NCI-H2196 (cell line): ENCODE data around the gene RGS10.
A peak's percentile ranks its signal among the peaks of the same experiment; 100 is the strongest.
"Not testable (repeated sequence)": the region's sequence is repeated elsewhere in the genome, so short reads cannot be mapped to it uniquely, and the experiment has no call there.

Source experiments
- DNase-seq: peaks from one replicate; lab custom pipeline; 2025; ENCODE audit not compliant: unreplicated experiment; lab: John Stamatoyannopoulos, UW

RGS10 gene

GRCh38 chr10:119542357-119542987 lies at the start of gene RGS10:
Gene RGS10, minus strand, starts transcription at chr10:119542719. Its CDS starts 81 bp downstream, at chr10:119542638.
- DNase-seq = no peak

GRCh38 chr10:119588071-119588470 lies 45.6 kb upstream of the RGS10 start:
- no peak for DNase-seq

DNA sequence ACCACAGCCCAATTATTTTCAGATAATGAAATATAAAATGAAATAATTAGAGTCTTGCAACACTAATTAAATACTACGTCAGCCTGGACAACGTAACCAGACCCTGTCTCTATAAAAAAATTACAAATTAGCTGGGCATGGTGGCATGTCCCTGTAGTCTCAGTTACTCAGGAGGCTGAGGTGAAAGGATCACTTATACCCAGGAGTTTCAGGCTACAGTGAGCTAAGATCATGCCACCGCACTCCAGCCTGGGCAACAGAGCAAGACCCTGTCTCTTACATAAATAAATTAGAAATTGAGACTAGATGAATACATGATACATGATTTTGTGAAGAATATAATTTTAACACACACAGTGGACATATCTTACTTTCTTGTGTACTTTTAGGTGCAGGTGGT lies 35.8 kb upstream of the RGS10 start:
- no peak for DNase-seq

DNA sequence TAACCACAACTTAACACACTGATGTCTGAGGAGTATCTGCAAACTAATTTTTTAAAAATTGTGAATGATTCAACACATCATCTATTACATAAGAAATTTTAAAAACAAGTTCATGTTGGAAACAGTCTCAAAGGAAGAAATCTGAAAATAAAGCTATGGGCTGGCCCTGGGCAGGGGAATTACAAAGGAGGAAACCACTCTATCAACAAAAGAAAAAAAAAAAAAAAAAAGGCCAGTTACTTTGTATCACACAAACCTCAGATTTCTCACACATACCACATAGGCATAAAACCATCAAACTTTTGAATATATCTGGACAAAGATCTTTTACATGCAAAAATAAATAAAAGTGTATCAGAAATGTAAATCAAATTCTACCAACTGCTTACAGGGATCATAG lies 33.5 kb upstream of the RGS10 start:
- no peak for DNase-seq

DNA sequence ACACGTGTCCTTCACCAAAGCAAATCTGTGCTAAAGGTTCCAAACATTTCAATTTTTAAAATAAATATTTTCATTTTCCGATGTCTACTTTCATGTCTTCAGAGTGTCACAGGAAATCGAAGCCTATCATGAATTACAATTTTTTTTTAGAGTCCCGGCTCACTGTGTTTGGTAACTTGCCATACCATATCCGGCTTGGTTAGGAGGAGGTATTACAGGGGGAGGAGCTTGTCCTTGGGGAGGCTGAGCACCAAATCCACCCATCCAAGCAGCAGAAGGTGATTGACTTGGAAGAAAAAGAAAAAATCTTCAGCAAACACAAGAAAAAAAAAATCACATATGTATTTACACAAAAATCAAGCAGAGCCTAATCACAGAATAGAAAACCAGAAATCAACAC lies 33.0 kb upstream of the RGS10 start:
- no peak for DNase-seq

- no peak for DNase-seq
Observed at GRCh38 chr10:119567978-119568377, 25.5 kb upstream of the RGS10 start.

DNA sequence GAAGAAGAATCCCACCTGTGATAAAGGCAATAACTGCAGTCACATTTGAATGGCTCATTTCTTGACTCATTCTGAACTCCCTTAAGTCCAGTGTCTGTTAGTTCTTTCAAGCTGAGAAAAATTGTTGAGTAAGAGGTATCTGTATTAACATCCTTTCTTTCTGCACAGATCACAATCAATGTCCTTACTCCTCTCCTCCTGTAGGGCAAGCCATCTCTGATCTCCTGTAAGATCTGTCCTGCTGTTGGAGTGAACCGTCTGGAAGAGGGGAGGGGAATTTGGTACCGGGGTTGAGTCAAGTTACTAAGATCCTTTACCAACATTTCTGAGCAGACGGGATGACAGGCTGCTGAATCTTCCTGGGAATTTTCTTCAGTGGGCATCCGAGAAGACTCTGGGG lies 19.6 kb upstream of the RGS10 start:
- no peak for DNase-seq

DNA sequence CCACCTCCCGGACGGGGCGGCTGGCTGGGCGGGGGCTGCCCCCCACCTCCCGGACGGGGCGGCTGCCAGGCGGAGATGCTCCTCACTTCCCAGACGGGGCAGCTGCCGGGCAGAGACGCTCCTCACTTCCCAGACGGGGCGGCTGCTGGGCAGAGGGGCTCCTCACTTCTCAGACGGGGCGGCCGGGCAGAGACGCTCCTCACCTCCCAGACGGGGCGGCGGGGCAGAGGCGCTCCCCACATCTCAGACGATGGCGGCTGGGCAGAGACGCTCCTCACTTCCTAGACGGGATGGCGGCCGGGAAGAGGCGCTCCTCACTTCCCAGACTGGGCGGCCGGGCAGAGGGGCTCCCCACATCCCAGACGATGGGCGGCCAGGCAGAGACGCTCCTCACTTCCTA lies 17.0 kb upstream of the RGS10 start:
- not testable (repeated sequence) for DNase-seq

DNA sequence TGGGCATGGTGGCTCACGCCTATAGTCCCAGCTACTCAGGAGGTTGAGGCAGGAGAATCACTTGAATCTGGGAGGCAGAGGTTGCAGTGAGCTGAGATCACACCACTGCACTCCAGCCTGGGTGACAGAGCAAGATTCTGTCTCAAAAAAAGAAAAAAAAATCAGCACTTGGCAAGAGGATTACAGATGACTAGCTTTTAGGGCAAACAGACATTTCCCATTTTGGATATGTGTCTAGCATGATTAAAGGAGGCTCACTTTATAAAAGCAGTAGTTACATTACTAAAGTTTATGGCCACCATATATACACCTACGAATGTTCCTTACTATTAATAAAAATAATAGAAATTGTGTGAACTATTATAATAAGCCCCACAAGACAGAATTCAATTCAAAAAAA lies 13.6 kb upstream of the RGS10 start:
- not testable (repeated sequence) for DNase-seq

DNA sequence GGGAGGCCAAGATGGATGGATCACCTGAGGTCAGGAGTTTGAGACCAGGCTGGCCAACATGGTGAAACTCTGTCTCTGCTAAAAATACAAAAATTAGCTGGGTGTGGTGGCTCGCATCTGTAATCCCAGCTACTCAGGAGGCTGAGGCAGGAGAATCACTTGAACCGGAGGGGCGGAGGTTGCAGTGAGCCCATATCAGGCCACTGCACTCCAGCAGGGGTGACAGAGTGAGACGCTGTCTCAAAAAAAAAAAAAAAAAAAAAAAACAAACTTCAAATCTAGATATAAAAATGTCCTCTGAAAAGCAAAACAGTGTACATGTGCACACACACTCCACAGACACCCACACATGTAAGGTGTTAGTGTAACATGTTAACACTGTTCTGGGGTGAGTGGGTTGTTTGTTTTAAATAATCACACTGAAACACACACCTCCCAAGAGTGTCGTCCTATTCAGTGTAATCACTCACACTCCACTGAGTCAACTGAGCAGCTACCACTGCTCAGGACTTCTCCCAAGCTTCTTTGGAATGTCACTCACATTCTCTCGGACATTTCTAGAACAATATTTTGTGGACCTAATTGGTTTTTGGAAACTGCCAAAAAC lies 12.8 kb upstream of the RGS10 start:
- no peak for DNase-seq

DNA sequence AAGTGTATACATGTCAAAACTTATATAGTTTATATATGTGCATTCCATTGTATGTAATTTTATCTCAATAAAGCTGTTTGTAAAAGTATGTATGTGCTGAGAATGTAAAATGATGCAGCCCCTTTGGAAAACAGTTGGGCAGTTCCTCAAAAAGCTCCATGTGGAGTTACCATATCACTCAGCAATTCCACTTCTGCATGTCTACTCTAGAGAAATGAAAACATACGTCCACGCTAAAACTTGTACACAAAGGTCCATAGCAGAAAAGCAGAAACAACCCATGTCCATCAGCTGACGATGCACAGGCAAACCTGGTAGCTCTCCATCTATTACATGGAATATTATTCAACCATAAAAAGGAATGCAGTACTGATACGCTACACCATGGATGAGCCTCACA lies 8.3 kb upstream of the RGS10 start:
- no peak for DNase-seq

GRCh38 chr10:119549247-119549999 lies 6.9 kb upstream of the RGS10 start:
- no peak for DNase-seq

DNA sequence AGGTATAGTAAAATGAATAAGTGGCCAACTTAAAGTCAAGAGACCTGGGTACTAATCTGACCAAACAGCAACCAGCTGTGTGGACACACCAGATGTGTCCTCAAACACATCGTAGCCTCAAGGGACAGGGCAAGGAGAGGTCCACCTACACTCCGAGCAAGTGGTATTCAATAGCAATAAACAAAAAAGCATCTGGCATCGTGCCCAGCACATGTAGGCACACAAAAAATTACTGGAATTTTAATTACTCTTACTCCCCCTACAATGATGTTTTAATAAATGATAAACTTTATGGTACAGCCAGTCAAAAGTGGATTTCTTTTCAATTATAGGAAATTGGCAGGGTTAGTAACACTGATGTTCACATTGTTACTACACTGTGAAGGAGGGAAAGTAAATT lies 3.5 kb upstream of the RGS10 start:
- DNase-seq = no peak

- DNase-seq = no peak
Observed at GRCh38 chr10:119545310-119545709, 2.8 kb upstream of the RGS10 start.

DNA sequence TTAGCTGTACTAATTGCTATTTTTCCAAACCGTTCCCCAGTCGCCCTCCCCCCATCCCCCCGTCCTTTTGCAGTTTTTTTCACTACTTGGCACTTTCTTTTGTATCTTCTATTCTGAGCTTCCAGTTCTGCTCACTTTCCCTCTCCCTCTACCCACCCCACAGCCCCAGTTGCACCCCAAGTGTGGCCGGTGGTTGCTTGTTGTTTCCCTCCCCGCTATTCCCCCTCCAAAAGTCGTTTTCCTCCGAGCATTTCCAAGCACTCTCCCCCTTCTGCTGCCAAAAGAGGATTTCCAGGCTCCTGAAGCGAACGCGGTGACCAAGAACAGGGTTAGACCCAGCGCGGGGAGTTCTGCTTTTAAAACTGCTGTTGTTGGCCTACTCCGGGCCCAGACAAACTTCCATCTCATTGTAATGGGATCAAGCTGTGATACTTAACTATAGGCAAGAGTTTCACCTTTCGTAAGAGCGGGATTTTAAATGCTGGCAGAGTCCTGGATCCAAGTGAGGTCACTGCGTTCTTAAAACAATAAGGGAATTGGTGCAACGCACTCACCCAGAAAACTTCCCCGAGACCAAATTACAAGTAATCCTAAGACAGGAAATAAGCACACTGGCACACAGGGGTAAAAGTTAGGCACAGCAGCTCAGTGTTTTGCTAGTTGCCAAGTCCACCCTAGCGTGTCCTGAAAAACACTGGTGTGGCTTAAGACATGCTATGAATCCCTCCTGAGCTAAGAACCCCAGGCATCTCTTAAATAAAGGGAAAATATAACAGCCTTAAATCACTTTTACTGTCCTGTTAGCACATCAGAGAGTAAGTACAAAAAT lies 1.5 kb upstream of the RGS10 start:
- DNase-seq = no peak

- peak; percentile 7 for DNase-seq
Observed at GRCh38 chr10:119542988-119543813, 682 bp upstream of the RGS10 start.

DNA sequence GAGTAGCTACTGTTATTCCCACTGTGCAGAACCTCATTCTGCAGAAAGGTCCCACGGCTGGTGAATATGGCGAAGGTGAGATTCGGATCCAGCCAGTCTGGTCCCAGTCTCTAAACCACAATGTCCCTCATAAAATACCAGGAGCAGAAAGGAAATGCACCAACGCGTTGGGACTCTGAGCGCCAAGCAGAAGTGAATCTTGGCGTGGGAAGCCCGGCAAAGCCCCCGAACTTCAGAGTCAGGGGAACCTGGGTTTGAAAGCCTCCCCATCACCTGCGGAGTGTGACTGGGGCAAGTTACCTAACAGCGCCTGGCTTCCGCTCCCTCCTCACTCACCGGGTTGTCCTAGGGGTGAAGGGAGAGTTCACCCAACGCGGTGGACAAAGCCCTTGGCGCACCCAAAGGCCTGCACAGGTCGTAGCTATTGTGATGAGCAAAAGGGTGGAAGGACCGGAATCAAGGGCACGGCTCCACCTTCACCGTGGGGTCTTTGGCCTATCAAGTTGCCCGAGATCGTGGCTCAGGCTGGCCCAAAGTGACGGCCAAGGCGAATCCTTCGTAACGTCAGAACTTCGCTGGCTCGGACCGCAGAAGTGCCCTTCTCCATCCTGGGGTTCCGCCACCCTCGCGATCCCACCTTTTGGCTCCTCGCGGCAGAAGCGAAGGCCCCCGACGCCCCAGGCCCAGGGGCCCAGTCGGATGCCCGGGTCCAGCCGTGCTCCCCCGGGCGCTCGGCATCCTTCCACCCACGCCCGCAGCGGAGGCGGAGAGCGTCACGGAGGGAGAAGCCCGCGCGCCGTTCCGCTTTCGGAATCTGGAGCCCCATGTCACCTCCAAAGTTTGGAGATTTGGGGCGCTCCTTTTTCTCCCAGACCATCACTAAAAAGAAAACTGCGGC lies 811 bp downstream of the RGS10 start:
- no peak for DNase-seq

GRCh38 chr10:119541046-119541445 lies 1.5 kb downstream of the RGS10 start:
- no peak for DNase-seq

DNA sequence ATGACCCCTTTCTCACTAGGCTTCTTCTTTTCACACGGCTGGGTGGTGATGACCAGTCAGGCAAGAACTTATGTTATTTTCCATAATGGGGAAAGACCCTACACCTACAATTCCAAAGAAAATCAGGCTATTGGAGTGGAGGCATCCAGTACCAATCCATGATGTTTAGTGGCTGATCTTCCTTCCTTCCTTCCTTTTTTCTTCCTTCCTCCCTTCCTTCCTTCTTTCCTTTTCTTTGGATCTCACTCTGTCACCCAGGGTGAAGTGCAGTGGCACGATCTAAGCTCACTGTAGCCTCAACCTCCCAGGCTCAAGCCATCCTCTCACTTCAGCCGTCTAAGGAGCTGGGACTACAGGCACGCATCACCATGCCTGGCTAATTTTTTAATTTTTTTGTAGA lies 2.5 kb downstream of the RGS10 start:
- no peak for DNase-seq
